ENCODE results near the gene AKAP13. TPM values are rescaled to one million over a fixed set of nuclear protein-coding genes. Genes with fewer than 3 reads are reported as not detected.

AKAP13 gene
- polyA plus RNA-seq, 3 donors, result 47.9 to 99.7 (median 92.6) TPM

DNA sequence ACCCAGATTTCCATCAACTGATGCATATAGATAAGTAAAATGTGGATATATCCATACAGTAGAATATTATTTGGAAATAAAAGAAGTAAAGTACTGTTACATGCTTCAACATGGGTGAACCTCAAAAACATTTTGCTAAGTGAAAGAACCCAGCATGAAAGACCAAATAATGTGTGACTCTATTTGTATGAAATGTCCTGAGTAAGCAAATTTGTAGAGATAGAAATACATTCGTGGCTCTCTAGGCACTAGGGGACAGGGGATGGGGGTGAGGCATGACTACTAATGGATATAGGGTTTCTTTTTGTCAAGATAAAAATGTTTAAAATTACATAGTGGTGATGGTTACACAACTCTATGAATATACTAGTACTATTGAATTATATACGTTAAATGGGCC, 250.6 kb downstream of the AKAP13 start:
- H3K27ac Mint-ChIP-seq, result peak overlapping the region in 5 of 7 donors; percentile 73 to 86 (median 80)
- intact Hi-C loops (cut with micrococcal nuclease), result no loop called here
- no peaks in the 10 kb centered on the region for H3K27me3 Mint-ChIP-seq (ENCODE audit: low read depth in 3 of 3)
- H3K36me3 Mint-ChIP-seq, result peaks cover 48 to 67% of the 10 kb centered on the region in 2 donors
- H3K4me1 Mint-ChIP-seq, result peaks cover 60% of the 10 kb centered on the region
- Histone ChIP-seq H4K20me1 (ENCODE audit: insufficient read depth, low read length) (peaks cover 100% of the 10 kb centered on the region), H3K27ac (ENCODE audit: low read depth in 1 of 2, low read length in 2 of 2) (peak overlapping the region in 1 of 2 donors; percentile 72), H3K36me3 (replicated peaks in 1 of 2; ENCODE audit: control insufficient read depth in 1 of 2, insufficient read depth in 2 of 2, low read length in 2 of 2) (peaks cover 34 to 61% of the 10 kb centered on the region in 2 donors), H3K9me3 (replicated peaks in 1 of 2; ENCODE audit: control insufficient read depth in 1 of 2, insufficient read depth in 1 of 2, low read length in 2 of 2) (no peaks in the 10 kb centered on the region), H3K4me3 (replicated peaks in 1 of 3; ENCODE audit: low read depth in 2 of 3, low read length in 3 of 3) (no peak overlapping the region), H3K27me3 (ENCODE audit: control insufficient read depth in 2 of 2, insufficient read depth in 2 of 2, low read length in 2 of 2) (no peaks in the 10 kb centered on the region), H3K79me2 (ENCODE audit: insufficient read depth, low read length) (peaks cover 100% of the 10 kb centered on the region), H3K4me2 (replicated peaks; ENCODE audit: extremely low read depth, low read length, poor library complexity, severe bottlenecking) (no peak overlapping the region), H3K4me1 (ENCODE audit: control insufficient read depth in 1 of 2, insufficient read depth in 2 of 2, low read length in 2 of 2) (peaks cover 39 to 47% of the 10 kb centered on the region in 2 donors), H2AFZ (ENCODE audit: insufficient read depth, low read depth, low read length, poor library complexity, severe bottlenecking) (no peak overlapping the region), H3K9ac (ENCODE audit: insufficient read depth, low read length, poor library complexity, severe bottlenecking) (no peak overlapping the region)
- H3K9me3 Mint-ChIP-seq, result peaks cover 0 to 1% (median 0%) of the 10 kb centered on the region in 7 donors
- TF ChIP-seq, protein P1, sequence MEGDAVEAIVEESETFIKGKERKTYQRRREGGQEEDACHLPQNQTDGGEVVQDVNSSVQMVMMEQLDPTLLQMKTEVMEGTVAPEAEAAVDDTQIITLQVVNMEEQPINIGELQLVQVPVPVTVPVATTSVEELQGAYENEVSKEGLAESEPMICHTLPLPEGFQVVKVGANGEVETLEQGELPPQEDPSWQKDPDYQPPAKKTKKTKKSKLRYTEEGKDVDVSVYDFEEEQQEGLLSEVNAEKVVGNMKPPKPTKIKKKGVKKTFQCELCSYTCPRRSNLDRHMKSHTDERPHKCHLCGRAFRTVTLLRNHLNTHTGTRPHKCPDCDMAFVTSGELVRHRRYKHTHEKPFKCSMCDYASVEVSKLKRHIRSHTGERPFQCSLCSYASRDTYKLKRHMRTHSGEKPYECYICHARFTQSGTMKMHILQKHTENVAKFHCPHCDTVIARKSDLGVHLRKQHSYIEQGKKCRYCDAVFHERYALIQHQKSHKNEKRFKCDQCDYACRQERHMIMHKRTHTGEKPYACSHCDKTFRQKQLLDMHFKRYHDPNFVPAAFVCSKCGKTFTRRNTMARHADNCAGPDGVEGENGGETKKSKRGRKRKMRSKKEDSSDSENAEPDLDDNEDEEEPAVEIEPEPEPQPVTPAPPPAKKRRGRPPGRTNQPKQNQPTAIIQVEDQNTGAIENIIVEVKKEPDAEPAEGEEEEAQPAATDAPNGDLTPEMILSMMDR (IDR thresholded peaks at IDR 0.05), result no peak
- WGBS (ENCODE audit: insufficient coverage), result 83% methylated on average over 1 of the region's 2 CpGs
- no peak for DNase-seq
- H3K4me3 Mint-ChIP-seq, result no peak overlapping the region

GRCh38 chr15:85632014-85632413, 251.6 kb downstream of the AKAP13 start:
- Mint-ChIP-seq H3K4me1 (peaks cover 51% of the 10 kb centered on the region), H3K27ac (peak overlapping the region in 1 of 7 donors; percentile 26), H3K27me3 (ENCODE audit: low read depth in 3 of 3) (no peaks in the 10 kb centered on the region), H3K4me3 (no peak overlapping the region), H3K36me3 (peaks cover 47 to 65% of the 10 kb centered on the region in 2 donors), H3K9me3 (peaks cover 0 to 1% (median 0%) of the 10 kb centered on the region in 7 donors)
- intact Hi-C loops (cut with micrococcal nuclease), result no loop called here
- Histone ChIP-seq H3K4me3 (replicated peaks in 1 of 3; ENCODE audit: low read depth in 2 of 3, low read length in 3 of 3) (no peak overlapping the region), H3K9me3 (replicated peaks in 1 of 2; ENCODE audit: control insufficient read depth in 1 of 2, insufficient read depth in 1 of 2, low read length in 2 of 2) (no peaks in the 10 kb centered on the region), H3K4me2 (replicated peaks; ENCODE audit: extremely low read depth, low read length, poor library complexity, severe bottlenecking) (no peak overlapping the region), H3K9ac (ENCODE audit: insufficient read depth, low read length, poor library complexity, severe bottlenecking) (no peak overlapping the region), H2AFZ (ENCODE audit: insufficient read depth, low read depth, low read length, poor library complexity, severe bottlenecking) (no peak overlapping the region), H4K20me1 (ENCODE audit: insufficient read depth, low read length) (peaks cover 100% of the 10 kb centered on the region), H3K27me3 (ENCODE audit: control insufficient read depth in 2 of 2, insufficient read depth in 2 of 2, low read length in 2 of 2) (no peaks in the 10 kb centered on the region), H3K4me1 (ENCODE audit: control insufficient read depth in 1 of 2, insufficient read depth in 2 of 2, low read length in 2 of 2) (peaks cover 36 to 46% of the 10 kb centered on the region in 2 donors), H3K27ac (ENCODE audit: low read depth in 1 of 2, low read length in 2 of 2) (peak overlapping the region in 1 of 2 donors; percentile 52), H3K79me2 (ENCODE audit: insufficient read depth, low read length) (peaks cover 100% of the 10 kb centered on the region), H3K36me3 (replicated peaks in 1 of 2; ENCODE audit: control insufficient read depth in 1 of 2, insufficient read depth in 2 of 2, low read length in 2 of 2) (peaks cover 35 to 61% of the 10 kb centered on the region in 2 donors)
- TF ChIP-seq, protein P1 (IDR thresholded peaks at IDR 0.05), result no peak
- WGBS (ENCODE audit: insufficient coverage), result 100% methylated on average over 1 of the region's 4 CpGs
- DNase-seq, result no peak
